Panc1 (cell line): ENCODE data around the gene TMEM179B.

ENCODE experiments used
- CTCF ChIP-seq: fragments of 450-650 bp; IDR thresholded peaks from 2 replicates; pipeline ENCODE4 v1.5.1; 2017; ENCODE audit warnings: mild to moderate bottlenecking
- POLR2AphosphoS5 ChIP-seq: IDR thresholded peaks from 2 replicates; pipeline ENCODE4 v1.6.1; 2012; ENCODE audit warnings: mild to moderate bottlenecking, low read depth, low read length, moderate library complexity

GRCh38 chr11:62778441-62778840 lies 8.8 kb upstream of the TMEM179B start:
- no peak for TF ChIP-seq CTCF
- TF ChIP-seq POLR2AphosphoS5: no peak
